Choroid plexus epithelial cell (primary cell): ENCODE results near the gene STT3B.

Experiments used
- DNase-seq: peaks from one replicate; pipeline ENCODE4 v3.0.0-alpha.2; 2010; ENCODE audit warnings: low read depth
- H3K4me3 ChIP-seq: 2 replicates; pipeline ENCODE4 v1.5.1; 2011; ENCODE audit warnings: low read depth, mild to moderate bottlenecking, control low read depth, low read length, moderate library complexity
- CTCF ChIP-seq: conservative IDR thresholded peaks from 2 replicates; pipeline ENCODE4 v1.5.1; 2011; ENCODE audit warnings: low read depth, mild to moderate bottlenecking, control low read depth, inconsistent platforms, low read length, moderate library complexity

Gene STT3B

GRCh38 chr3:31573036-31573779, 40.5 kb downstream of the STT3B start:
- no peak for DNase-seq
- no peak for TF ChIP-seq CTCF
- no peak overlapping the region for H3K4me3 ChIP-seq

- no peak for TF ChIP-seq CTCF
- no peak overlapping the region for H3K4me3 ChIP-seq
- no peak for DNase-seq
These were observed 42.7 kb downstream of the STT3B start for GRCh38 chr3:31575448-31575847.

GRCh38 chr3:31576521-31576920, 43.8 kb downstream of the STT3B start:
- no peak for DNase-seq
- H3K4me3 ChIP-seq: no peak overlapping the region
- no peak for TF ChIP-seq CTCF

- TF ChIP-seq CTCF: no peak
- DNase-seq: no peak
- no peak overlapping the region for H3K4me3 ChIP-seq
These were observed 44.5 kb downstream of the STT3B start for GRCh38 chr3:31577232-31577631.

GRCh38 chr3:31579828-31580227, 47.1 kb downstream of the STT3B start:
- TF ChIP-seq CTCF: no peak
- H3K4me3 ChIP-seq: no peak overlapping the region
- no peak for DNase-seq

GRCh38 chr3:31580645-31581044, 47.9 kb downstream of the STT3B start:
- no peak for TF ChIP-seq CTCF
- DNase-seq: no peak
- H3K4me3 ChIP-seq: no peak overlapping the region

- H3K4me3 ChIP-seq: no peak overlapping the region
- TF ChIP-seq CTCF: no peak
- DNase-seq: peak; percentile 38
These were observed 48.9 kb downstream of the STT3B start for GRCh38 chr3:31581660-31582059.
